Karpas-422 (cell line): Measurements from ENCODE around the gene AHNAK2. TPM values are rescaled to one million over a fixed set of nuclear protein-coding genes. Genes with fewer than 3 reads are reported as not detected.
A peak's percentile ranks its signal among the peaks of the same experiment; 100 is the strongest.
"Not testable (repeated sequence)": the region's sequence is repeated elsewhere in the genome, so short reads cannot be mapped to it uniquely, and the experiment has no call there.

Experiments used
- DNase-seq: peaks from one replicate; pipeline ENCODE4 v3.0.0-alpha.2; 2015
- H2AFZ ChIP-seq: fragments of 200-600 bp; sonication (generic); 2 replicates; pipeline ENCODE4 v1.6.1; 2014; ENCODE audit warnings: antibody characterized with exemption, low read length, mixed read lengths
- H3K27ac ChIP-seq: fragments of 200-600 bp; sonication (generic); 2 replicates; pipeline ENCODE4 v1.5.1; 2014; ENCODE audit warnings: mild to moderate bottlenecking, low read length, moderate library complexity
- H3K27me3 ChIP-seq: fragments of 200-600 bp; sonication (generic); 2 replicates; pipeline ENCODE4 v1.6.1; 2014; ENCODE audit warnings: low read length, mixed read lengths
- H3K36me3 ChIP-seq: fragments of 200-600 bp; sonication (generic); 2 replicates; pipeline ENCODE4 v1.6.1; 2014; ENCODE audit warnings: low read length, mixed read lengths; ENCODE audit not compliant: insufficient read depth
- H3K4me1 ChIP-seq: fragments of 200-600 bp; sonication (generic); 2 replicates; pipeline ENCODE4 v1.6.1; 2014; ENCODE audit warnings: mild to moderate bottlenecking, low read length, mixed read lengths
- H3K4me2 ChIP-seq: fragments of 200-600 bp; sonication (generic); 2 replicates; pipeline ENCODE4 v1.6.1; 2014; ENCODE audit warnings: low read length, low read depth, mild to moderate bottlenecking; ENCODE audit not compliant: poor library complexity, severe bottlenecking
- H3K4me3 ChIP-seq: fragments of 200-600 bp; sonication (generic); 2 replicates; pipeline ENCODE4 v1.5.1; 2014; ENCODE audit warnings: mild to moderate bottlenecking, antibody characterized with exemption, low read length, mixed read lengths
- H3K79me2 ChIP-seq: fragments of 200-600 bp; sonication (generic); 2 replicates; pipeline ENCODE4 v1.6.1; 2014; ENCODE audit warnings: mild to moderate bottlenecking, low read length, mixed read lengths
- H3K9ac ChIP-seq: fragments of 200-600 bp; sonication (generic); 2 replicates; pipeline ENCODE4 v1.6.0; 2014; ENCODE audit warnings: low read length
- H3K9me2 ChIP-seq: fragments of 200-600 bp; sonication (generic), shearing (Covaris generic); replicated peaks from 2 replicates; pipeline ENCODE4 v1.6.0; 2014; ENCODE audit warnings: mild to moderate bottlenecking, low read length, moderate library complexity; ENCODE audit not compliant: insufficient read depth
- H3K9me3 ChIP-seq: fragments of 300-700, 200-600 bp; sonication (generic); 2 replicates; pipeline ENCODE4 v1.6.1; 2014; ENCODE audit warnings: low read length, mixed read lengths
- H4K20me1 ChIP-seq: fragments of 200-600 bp; sonication (generic); 2 replicates; pipeline ENCODE4 v1.6.1; 2014; ENCODE audit warnings: mild to moderate bottlenecking, antibody characterized with exemption, low read length, low read depth; ENCODE audit not compliant: insufficient read depth
- total RNA-seq: library from RNA; depleted of rRNA; stranded (reverse); fragments of >200 nt; shearing (Covaris generic); gene quantifications from 2 replicates; pipeline ENCODE4 v1.2.3, GENCODE V29; 2014; ENCODE audit warnings: low replicate concordance; rRNA removed

The AHNAK2 gene
- total RNA-seq: under 0.01 TPM in 1 of 2 replicates, not detected in the other

GRCh38 chr14:104977681-104978653 is at the start of gene AHNAK2:
Gene AHNAK2 (minus strand): TSS chr14:104978374. CDS start chr14:104978237, 137 bp downstream.
- no peaks in the 10 kb centered on the region for H3K9me3 ChIP-seq
- peaks cover 15% of the 10 kb centered on the region for H3K4me1 ChIP-seq
- H3K79me2 ChIP-seq: no peaks in the 10 kb centered on the region
- no peak within 1 kb of the TSS for H3K9ac ChIP-seq
- H3K27ac ChIP-seq: no peak within 1 kb of the TSS
- H3K36me3 ChIP-seq: no peaks in the 10 kb centered on the region
- no peaks in the 10 kb centered on the region for H3K27me3 ChIP-seq
- H3K4me3 ChIP-seq: no peak within 1 kb of the TSS
- H3K9me2 ChIP-seq: no peaks in the 10 kb centered on the region
- no peak for DNase-seq
- peaks cover 12% of the 10 kb centered on the region; the same call in 1 of the 2 replicates for H4K20me1 ChIP-seq
- no peak within 1 kb of the TSS for H2AFZ ChIP-seq
- H3K4me2 ChIP-seq: no peak within 1 kb of the TSS

DNA sequence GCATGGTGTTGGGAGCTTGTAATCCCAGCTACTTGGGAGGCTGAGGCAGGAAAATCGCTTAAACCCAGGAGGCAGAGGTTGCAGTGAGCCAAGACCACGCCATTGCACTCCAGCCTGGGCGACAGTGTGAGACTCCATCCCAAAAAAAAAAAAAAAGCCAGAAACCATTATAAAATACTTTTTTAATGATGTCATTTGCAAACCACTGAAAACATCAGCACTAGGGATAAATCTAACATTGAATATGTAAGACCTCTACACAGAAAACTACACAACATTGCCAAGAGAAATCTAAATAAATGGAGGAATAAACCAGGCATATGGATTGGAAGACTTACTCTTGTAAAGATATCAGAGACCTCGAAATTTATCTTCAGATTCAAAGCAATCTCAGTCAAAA is 49.5 kb upstream of the AHNAK2 start:
- H3K79me2 ChIP-seq: not testable (repeated sequence)

DNA sequence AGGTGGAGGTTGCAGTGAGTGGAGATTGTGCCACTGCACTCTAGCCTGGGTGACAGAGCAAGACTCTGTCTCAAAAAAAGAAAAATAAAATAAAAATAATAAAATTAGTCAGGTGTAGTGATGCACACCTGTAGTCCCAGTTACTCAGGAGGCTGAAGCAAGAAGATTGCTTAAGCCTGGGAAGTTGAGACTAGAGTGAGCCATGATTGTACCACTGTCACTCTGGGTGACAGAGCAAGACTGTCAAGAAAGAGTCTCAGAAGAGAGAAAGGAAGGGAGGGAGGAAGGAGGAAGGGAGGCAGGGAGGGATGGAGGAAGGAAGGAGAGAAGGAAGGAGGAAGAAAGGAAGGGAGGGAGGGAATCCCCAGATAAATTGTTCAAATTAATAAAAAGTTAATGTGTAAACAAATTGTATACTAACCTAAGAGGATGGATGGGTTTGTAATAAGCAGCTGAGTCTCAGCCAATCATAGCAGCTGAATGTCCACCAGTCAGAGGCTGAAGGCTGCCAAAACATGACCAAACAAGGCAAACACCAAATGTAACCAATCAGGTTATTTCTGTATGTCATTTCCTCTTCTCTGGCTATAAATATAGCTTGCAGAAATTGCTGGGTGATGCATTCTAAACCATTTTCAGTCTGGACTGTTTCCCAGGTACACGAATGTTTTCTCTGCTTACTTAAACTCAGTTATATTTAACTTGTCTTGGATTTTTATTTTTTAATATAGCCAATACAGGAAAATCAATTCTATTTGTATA is 48.8 kb upstream of the AHNAK2 start:
- Histone ChIP-seq H3K4me2 (no peak overlapping the region), H2AFZ (no peak overlapping the region), H3K36me3 (no peaks in the 10 kb centered on the region), H3K4me1 (peaks cover 13% of the 10 kb centered on the region), H3K79me2 (no peaks in the 10 kb centered on the region), H3K4me3 (no peak overlapping the region), H4K20me1 (no peaks in the 10 kb centered on the region), H3K9ac (no peak overlapping the region), H3K27ac (no peak overlapping the region), H3K27me3 (no peaks in the 10 kb centered on the region), H3K9me2 (no peaks in the 10 kb centered on the region), H3K9me3 (no peaks in the 10 kb centered on the region)
- peak; percentile 74 for DNase-seq

More for the DNA sequence above, 49.5 kb upstream of the AHNAK2 start:
- H3K36me3 ChIP-seq, H3K9ac ChIP-seq, H3K9me3 ChIP-seq, H3K27me3 ChIP-seq, H3K4me2 ChIP-seq, H3K4me3 ChIP-seq, H3K27ac ChIP-seq, H3K4me1 ChIP-seq, DNase-seq, H4K20me1 ChIP-seq, H2AFZ ChIP-seq, H3K9me2 ChIP-seq: not testable (repeated sequence)

- no peaks in the 10 kb centered on the region for H3K36me3 ChIP-seq
- no peaks in the 10 kb centered on the region for H3K27me3 ChIP-seq
- H3K9me2 ChIP-seq: no peaks in the 10 kb centered on the region
- H3K9me3 ChIP-seq: no peaks in the 10 kb centered on the region
- peaks cover 20% of the 10 kb centered on the region for H3K4me1 ChIP-seq
- no peak overlapping the region for H2AFZ ChIP-seq
- no peaks in the 10 kb centered on the region for H4K20me1 ChIP-seq
- H3K4me3 ChIP-seq: no peak overlapping the region
- no peak overlapping the region for H3K9ac ChIP-seq
- peaks cover 6% of the 10 kb centered on the region; the same call in 1 of the 2 replicates for H3K79me2 ChIP-seq
- no peak overlapping the region for H3K27ac ChIP-seq
- DNase-seq: no peak
- H3K4me2 ChIP-seq: no peak overlapping the region
These were observed 48.0 kb upstream of the AHNAK2 start for GRCh38 chr14:105026033-105026785.

DNA sequence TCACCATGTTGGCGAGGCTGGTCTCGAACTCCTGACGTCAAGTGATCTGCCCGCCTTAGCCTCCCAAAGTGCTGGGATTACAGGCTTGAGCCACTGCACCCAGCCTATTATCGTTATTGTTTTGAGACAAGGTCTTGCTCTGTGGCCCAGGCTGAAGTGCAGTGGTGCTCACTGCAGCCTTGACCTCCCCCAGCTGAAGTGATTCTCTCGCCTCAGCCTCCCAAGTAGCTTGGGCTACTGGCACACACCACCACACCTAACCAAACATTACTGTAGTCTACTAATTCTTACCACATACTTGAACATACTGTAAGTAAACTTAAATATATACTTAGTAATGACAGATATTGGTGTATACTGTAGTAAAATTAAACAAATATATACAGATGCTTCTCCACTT is 47.3 kb upstream of the AHNAK2 start:
- Histone ChIP-seq H3K9ac (no peak overlapping the region), H3K36me3 (no peaks in the 10 kb centered on the region), H3K4me1 (peaks cover 20% of the 10 kb centered on the region), H3K79me2 (peaks cover 10% of the 10 kb centered on the region), H3K9me3 (no peaks in the 10 kb centered on the region), H3K4me3 (no peak overlapping the region), H3K27me3 (no peaks in the 10 kb centered on the region), H3K27ac (no peak overlapping the region), H3K9me2 (no peaks in the 10 kb centered on the region), H3K4me2 (no peak overlapping the region), H4K20me1 (no peaks in the 10 kb centered on the region; the same call in 1 of the 2 replicates), H2AFZ (no peak overlapping the region)
- DNase-seq: no peak

GRCh38 chr14:105023791-105024480 is 45.8 kb upstream of the AHNAK2 start:
- Histone ChIP-seq H3K27me3 (no peaks in the 10 kb centered on the region), H3K79me2 (peaks cover 25% of the 10 kb centered on the region), H2AFZ (no peak overlapping the region), H3K4me3 (no peak overlapping the region), H3K27ac (no peak overlapping the region), H4K20me1 (peaks cover 14% of the 10 kb centered on the region), H3K4me2 (no peak overlapping the region), H3K9ac (no peak overlapping the region), H3K9me2 (no peaks in the 10 kb centered on the region), H3K36me3 (no peaks in the 10 kb centered on the region), H3K4me1 (peaks cover 31% of the 10 kb centered on the region), H3K9me3 (no peaks in the 10 kb centered on the region)
- DNase-seq: no peak

- H3K79me2 ChIP-seq: peaks cover 33% of the 10 kb centered on the region
- no peak overlapping the region for H3K4me2 ChIP-seq
- H3K4me3 ChIP-seq: no peak overlapping the region
- no peak for DNase-seq
- H3K36me3 ChIP-seq: 0 out of 2 replicates have a peak, but pooled peaks cover 3% of the 10 kb centered on the region
- H3K9me2 ChIP-seq: no peaks in the 10 kb centered on the region
- H3K27ac ChIP-seq: no peak overlapping the region
- peaks cover 20% of the 10 kb centered on the region for H4K20me1 ChIP-seq
- H3K4me1 ChIP-seq: peaks cover 39% of the 10 kb centered on the region
- no peaks in the 10 kb centered on the region for H3K9me3 ChIP-seq
- no peaks in the 10 kb centered on the region for H3K27me3 ChIP-seq
- H3K9ac ChIP-seq: no peak overlapping the region
- H2AFZ ChIP-seq: no peak overlapping the region
These were observed 45.0 kb upstream of the AHNAK2 start for GRCh38 chr14:105023144-105023543.
